GM21529 (cell line): ENCODE data around the gene DOCK6.

Experiments used
- ATAC-seq: cut with Tn5 transposase; IDR thresholded peaks from one replicate; pipeline ENCODE4 v1.9.1; 2021; ENCODE audit not compliant: unreplicated experiment

DOCK6 gene, protein sequence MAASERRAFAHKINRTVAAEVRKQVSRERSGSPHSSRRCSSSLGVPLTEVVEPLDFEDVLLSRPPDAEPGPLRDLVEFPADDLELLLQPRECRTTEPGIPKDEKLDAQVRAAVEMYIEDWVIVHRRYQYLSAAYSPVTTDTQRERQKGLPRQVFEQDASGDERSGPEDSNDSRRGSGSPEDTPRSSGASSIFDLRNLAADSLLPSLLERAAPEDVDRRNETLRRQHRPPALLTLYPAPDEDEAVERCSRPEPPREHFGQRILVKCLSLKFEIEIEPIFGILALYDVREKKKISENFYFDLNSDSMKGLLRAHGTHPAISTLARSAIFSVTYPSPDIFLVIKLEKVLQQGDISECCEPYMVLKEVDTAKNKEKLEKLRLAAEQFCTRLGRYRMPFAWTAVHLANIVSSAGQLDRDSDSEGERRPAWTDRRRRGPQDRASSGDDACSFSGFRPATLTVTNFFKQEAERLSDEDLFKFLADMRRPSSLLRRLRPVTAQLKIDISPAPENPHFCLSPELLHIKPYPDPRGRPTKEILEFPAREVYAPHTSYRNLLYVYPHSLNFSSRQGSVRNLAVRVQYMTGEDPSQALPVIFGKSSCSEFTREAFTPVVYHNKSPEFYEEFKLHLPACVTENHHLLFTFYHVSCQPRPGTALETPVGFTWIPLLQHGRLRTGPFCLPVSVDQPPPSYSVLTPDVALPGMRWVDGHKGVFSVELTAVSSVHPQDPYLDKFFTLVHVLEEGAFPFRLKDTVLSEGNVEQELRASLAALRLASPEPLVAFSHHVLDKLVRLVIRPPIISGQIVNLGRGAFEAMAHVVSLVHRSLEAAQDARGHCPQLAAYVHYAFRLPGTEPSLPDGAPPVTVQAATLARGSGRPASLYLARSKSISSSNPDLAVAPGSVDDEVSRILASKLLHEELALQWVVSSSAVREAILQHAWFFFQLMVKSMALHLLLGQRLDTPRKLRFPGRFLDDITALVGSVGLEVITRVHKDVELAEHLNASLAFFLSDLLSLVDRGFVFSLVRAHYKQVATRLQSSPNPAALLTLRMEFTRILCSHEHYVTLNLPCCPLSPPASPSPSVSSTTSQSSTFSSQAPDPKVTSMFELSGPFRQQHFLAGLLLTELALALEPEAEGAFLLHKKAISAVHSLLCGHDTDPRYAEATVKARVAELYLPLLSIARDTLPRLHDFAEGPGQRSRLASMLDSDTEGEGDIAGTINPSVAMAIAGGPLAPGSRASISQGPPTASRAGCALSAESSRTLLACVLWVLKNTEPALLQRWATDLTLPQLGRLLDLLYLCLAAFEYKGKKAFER (N-terminal part only)

DNA sequence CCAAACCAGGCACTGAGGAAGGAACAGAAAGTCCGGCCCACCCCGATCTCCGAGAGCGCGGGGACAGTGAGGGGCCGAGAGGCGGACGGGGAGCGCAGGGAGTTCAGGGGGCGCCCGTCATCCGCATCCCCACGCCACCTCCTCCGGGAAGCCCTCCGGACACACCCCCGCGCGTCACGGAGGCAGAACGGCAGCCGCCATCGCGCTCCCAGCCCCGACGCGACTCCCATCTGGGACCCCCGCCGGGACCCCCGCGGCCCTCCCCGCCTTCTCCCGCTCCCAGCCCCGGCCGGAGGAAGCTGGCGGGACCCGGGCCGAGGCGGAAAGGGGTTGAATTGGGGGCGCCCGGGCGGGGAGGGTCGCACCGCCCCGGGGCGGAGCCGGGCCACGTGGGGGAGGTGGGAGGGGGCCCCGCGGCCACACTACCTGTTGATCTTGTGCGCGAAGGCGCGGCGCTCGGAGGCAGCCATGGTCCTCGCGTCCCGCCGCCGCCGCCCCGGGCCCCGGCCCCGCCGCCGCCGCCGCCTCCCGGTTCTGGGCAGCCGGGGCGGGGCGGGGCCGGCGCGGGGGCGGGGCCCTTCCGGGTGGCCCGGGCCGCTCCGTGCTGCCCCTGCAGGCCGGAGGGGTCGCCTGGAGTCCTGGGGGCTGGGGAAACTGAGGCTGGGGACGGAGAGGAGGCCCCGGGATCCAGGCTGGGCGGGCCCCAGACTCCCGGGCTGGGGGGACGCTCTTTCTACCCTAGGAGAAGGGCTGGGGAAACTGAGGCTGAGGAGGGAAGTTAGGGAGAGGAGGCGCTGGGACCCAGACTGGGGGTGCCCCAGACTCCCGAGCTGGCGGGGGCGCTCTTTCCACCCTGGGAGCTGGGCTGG, at the start of gene DOCK6:
TSS of gene DOCK6 (minus strand) at position 554 of the 869 bp plus-strand sequence. CDS start at position 470, 84 bp downstream.
- no peak for ATAC-seq

DNA sequence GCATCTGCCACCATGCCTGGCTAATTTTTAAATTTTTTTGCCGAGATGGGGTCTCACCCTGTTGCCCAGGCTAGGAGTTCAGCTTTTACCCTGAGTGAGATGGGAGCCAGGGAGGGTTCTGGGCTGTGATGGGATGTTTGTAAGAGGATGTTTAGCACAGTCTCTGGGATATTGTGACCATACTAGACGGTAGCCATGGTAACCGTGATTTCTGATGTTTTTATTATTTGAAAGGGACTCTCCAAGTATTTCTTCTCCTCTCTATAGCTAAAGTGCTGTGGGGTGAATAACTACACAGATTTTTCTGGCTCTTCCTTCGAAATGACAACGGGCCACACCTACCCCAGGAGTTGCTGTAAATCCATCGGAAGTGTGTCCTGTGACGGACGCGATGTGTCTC, 44.0 kb upstream of the DOCK6 start:
- no peak for ATAC-seq

- no peak for ATAC-seq
Observed at GRCh38 chr19:11304936-11305335, 42.6 kb upstream of the DOCK6 start.

DNA sequence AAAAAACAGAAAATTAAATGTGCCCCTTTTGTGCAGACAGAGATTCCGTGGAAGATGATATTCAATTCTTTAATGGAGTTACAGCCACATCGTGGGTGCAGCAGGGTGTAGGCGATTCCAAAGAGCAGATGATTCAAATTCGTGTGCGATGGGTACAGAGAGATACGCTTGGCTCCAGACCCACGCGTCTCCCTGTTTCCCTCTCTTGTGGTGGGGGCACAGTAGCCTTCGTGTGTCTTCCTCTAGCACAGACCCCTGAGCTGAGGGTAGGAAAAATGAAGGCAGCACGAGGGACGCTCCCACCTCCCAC, 38.4 kb upstream of the DOCK6 start:
- no peak for ATAC-seq

GRCh38 chr19:11299946-11300810, 37.9 kb upstream of the DOCK6 start:
- ATAC-seq = no peak

DNA sequence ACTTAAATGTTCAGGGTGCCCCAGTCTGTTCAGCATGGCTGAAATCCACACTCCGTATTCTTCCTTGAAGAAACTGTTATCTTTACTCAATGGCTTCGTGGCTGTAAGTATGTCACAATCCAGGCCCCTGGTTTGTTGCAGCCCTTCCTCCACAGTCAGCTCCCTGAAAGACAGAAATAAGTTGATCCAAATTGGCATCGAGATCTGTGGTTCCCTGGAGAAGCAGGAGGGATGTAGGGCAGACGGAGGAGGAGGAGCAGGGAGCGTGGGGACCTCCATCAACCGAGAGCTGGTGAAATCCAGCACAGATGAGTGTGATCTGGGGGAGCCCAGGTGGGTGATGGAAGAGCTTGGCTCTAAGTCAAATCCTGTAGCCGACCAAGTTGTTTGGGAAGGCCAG, 33.9 kb upstream of the DOCK6 start:
- no peak for ATAC-seq

- ATAC-seq = no peak
Observed at GRCh38 chr19:11295665-11296245, 33.4 kb upstream of the DOCK6 start, which contains the start of gene TSPAN16. Gene TSPAN16 (plus strand): TSS chr19:11296160. CDS start chr19:11296298, 138 bp downstream.

DNA sequence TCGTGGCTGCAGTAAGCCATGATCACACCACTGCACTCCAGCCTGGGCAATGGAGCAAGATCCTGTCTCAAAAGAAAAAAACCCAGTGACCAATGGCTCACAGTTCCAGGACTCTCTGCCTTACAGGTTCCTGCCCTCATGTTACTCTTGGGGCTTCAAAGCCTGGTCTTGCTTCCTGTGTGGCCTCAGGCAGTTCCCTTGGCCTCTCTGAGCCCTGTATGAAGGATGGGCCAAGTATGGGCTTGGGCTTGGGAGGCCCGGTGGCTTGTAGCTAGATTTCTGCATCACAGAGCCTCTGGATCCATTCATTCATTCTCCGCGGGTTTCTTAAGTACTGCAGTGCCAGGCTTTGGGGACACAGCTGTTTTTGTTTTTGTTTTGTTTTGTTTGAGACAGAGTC, 32.9 kb upstream of the DOCK6 start:
- ATAC-seq = no peak

- no peak for ATAC-seq
Observed at GRCh38 chr19:11293433-11294389, 31.4 kb upstream of the DOCK6 start.

- no peak for ATAC-seq
Observed at GRCh38 chr19:11291991-11292390, 29.7 kb upstream of the DOCK6 start.

DNA sequence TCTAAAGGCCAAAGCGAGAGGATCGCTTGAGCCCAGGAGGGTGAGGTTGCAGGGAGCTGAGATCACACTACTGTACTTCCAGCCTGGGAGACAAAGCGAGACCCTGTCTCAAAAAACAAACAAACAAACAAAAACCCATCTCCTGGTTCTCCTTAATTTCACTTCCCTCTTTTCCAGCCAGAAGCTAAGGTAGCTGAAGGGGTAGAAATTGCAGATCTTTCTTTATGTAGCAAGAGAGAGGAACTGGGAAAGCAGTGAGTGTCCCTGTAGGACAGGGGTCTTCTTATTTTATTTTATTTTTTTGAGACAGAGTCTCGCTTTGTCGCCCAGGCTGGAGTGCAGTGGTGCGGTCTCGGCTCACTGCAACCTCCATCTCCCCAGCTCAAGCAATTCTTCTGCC, 29.1 kb upstream of the DOCK6 start:
- ATAC-seq = no peak

DNA sequence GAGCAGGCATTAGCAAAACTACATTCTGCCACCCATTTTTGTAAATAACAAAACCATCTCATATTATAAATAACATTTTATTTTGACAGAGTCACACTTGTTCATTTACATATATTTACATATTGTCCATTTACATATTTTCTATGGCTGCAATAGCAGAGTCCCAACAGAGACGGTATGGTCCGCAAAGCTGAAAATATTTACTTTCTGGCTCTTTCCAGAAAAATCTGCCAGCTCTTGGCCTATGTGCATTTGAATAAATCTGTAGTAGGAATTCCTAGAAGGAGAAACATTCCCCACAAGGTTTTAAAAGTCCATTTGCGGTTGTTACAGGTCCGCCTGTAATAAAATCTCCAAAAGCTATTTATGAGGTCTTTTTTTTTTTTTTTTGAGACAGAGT, 27.9 kb upstream of the DOCK6 start:
- no peak for ATAC-seq

DNA sequence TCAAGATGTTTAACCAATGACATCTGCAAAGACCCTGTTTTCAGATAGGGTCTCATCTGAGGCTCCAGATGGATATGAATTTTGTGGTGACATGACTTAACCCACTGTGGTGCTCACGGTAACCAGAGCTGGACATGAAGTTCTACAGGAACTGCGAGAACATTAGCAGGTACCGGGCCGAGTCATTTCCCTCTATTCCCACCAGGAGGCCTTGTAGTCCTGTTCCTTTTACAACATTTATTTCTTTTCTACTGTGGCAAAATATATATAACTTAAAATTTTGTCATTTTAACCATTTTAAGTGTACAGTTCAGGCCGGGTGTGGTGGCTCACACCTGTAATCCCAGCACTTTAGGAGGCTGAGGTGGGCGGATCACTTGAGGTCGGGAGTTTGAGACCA, 26.0 kb upstream of the DOCK6 start:
- no peak for ATAC-seq

DNA sequence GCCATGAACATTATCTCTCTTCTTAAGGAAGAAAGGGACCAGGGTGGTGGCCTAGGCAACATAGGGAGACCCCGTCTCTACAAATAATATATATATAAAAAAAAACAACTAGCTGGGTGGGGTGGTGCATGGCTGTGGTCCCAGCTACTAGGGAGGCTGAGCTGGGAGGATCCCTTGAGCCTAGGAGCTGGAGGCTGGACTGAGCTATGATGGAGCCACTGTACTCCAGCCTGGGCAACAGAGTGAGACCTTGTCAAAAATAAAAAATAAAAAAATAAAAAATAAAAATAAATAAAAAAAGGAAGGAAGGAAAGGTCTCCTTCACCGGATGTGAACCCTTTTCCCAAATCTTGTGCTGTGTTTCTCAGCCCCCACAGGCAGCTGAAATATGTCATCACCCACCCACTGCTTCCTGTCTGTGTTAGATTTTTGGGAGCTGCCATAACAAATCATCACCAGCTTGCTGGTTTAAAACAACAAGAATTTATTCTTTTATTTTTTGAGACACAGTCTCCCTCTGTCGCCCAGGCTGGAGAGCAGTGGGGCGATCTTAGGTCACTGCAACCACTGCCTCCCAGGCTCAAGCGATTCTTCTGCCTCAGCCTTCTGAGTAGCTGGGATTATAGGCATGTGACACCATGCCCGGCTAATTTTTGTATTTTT, 24.1 kb upstream of the DOCK6 start:
- ATAC-seq = no peak

DNA sequence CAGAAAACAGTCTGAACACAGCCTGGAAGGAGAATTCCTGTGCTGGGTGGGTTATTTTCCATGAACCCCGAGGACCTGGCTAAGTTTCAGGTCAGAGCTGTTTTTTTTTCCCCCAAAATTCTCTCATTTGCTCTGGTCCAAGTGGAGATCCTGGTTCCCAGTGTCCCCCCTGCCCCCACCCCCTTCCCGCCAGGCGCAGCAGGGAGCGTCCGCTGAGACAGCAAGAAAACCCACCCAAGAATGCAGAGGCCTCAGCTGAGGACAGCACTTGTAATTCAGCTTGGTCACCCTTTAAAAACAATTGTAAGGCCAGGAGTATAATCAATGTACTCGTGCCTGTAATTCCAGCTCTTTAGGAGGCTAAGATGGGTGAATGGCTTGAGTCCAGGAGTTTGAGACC, 22.2 kb upstream of the DOCK6 start:
- no peak for ATAC-seq

DNA sequence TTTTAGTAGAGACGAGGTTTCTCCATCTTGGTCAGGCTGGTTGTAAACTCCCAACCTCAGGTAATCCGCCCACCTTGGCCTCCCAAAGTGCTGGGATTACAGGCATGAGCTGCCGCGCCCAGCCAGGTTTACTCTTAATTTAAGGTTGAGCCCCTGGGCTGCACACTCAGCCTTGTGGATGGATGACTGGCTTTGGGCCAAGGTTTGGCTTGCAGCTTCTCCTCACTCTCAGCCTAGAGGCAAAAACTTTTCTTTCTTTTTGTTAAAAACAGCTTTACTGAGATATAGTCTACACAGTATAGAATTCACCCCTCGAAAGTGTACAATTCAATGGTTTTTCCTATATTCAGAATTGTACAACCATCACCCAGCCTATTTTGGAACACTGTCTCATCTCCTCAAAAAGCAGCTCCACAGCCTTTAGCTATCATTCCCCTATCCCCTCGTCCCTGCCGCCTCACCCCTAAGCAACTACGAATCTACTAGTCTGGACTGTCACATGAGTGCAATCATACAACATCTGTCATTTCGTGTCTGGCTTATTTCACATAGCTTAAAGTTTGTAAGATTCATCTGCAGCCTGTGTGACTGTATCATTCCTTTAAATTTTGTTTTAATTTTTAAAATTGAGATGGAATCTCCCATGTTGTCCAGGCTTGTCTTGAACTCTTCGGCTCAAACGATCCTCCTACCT, 19.2 kb upstream of the DOCK6 start:
- ATAC-seq = no peak
